Stimulated activated CD8-positive, alpha-beta memory T cell treated with anti-CD3 and anti-CD28 coated beads, Interleukin-15, amount 100 ng/mL, for 4 hours (primary cell): ENCODE results near the gene IL6ST.

Source experiments
- DNase-seq, 2 donors: peaks; one replicate each; pipeline ENCODE4 v3.0.0-alpha.2; 2020; ENCODE audit warnings: low read depth in 2 of 2

The IL6ST gene

GRCh38 chr5:55896663-55897062 lies 98.1 kb downstream of the IL6ST start:
- no peak for DNase-seq

- no peak for DNase-seq
Measured at GRCh38 chr5:55896238-55896637, 98.5 kb downstream of the IL6ST start.

- DNase-seq: no peak
Measured at GRCh38 chr5:55895346-55895745, 99.4 kb downstream of the IL6ST start.

GRCh38 chr5:55894135-55894534 lies 100.6 kb downstream of the IL6ST start:
- DNase-seq: no peak

GRCh38 chr5:55892479-55892878 lies 102.3 kb downstream of the IL6ST start:
- no peak for DNase-seq

- DNase-seq: no peak
Measured at GRCh38 chr5:55888205-55888604, 106.6 kb downstream of the IL6ST start.

GRCh38 chr5:55885359-55885758 lies 109.4 kb downstream of the IL6ST start:
- no peak for DNase-seq
